Ascending aorta (tissue), 2 donors: ENCODE results near the gene ZIC2. TPM values are rescaled to one million over a fixed set of nuclear protein-coding genes. Genes with fewer than 3 reads are reported as not detected.

Experiments
- DNase-seq, 2 donors: peaks; one replicate each; pipeline ENCODE4 v3.0.0-alpha.2; 2019; ENCODE audit warnings: low spot score in 2 of 2
- H3K27ac ChIP-seq, 2 donors: fragments of 200-600 bp; sonication (generic); one replicate each; pipeline ENCODE4 v1.5.1; 2016 to 2017; ENCODE audit warnings: mild to moderate bottlenecking in 1 of 2
- H3K27me3 ChIP-seq: fragments of 200-600 bp; sonication (generic); one replicate; pipeline ENCODE4 v1.5.1; 2017
- H3K36me3 ChIP-seq, 2 donors: fragments of 200-600 bp; sonication (generic); one replicate each; pipeline ENCODE4 v1.5.1; 2016
- H3K4me1 ChIP-seq, 2 donors: fragments of 200-600 bp; sonication (generic); one replicate each; pipeline ENCODE4 v1.5.1; 2016 to 2017; ENCODE audit warnings: mild to moderate bottlenecking in 1 of 2
- H3K4me3 ChIP-seq, 2 donors: fragments of 200-600 bp; sonication (generic); one replicate each; pipeline ENCODE4 v1.5.1; 2016 to 2017; ENCODE audit warnings: mild to moderate bottlenecking in 1 of 2
- H3K9me3 ChIP-seq, 2 donors: fragments of 200-600 bp; sonication (generic); one replicate each; pipeline ENCODE4 v1.5.1; 2016
- CTCF ChIP-seq, 3 experiments: fragments of 200-600 bp in 2 of 3; fragments of 450-650 bp in 1 of 3; sonication (generic) in 2 of 3; IDR thresholded peaks; one replicate each; pipeline ENCODE4 v1.5.1; 2016 to 2019; ENCODE audit warnings: antibody characterized with exemption in 3 of 3, mild to moderate bottlenecking in 1 of 3, moderate library complexity in 1 of 3
- intact Hi-C: fragments of 100-400 bp; cut with DNase I; formaldehyde crosslinking; loops from one replicate; pipeline ENCODE4 v1.15.1; 2023
- total RNA-seq: library from RNA; depleted of rRNA; stranded (reverse); fragments of >200 nt; gene quantifications from one replicate; pipeline ENCODE4 v1.1.0, GENCODE V29; 2016

The ZIC2 gene
- total RNA-seq: not detected

GRCh38 chr13:99981735-99982035 is at the start of gene ZIC2:
ZIC2 (plus strand) TSS chr13:99981784; CDS start chr13:99982065, 281 bp downstream.
- H3K27ac ChIP-seq: no peak within 1 kb of the TSS
- DNase-seq: no peak
- H3K4me3 ChIP-seq: peak within 1 kb of the TSS; percentile 63 to 66
- H3K27me3 ChIP-seq: peaks cover 58% of the 10 kb centered on the region
- peaks cover 7 to 22% of the 10 kb centered on the region in 2 donors for H3K4me1 ChIP-seq
- TF ChIP-seq CTCF (IDR thresholded peaks at IDR 0.05): no peak
- intact Hi-C loops: loop anchor here (10.0 kb wide), 1 partner anchor 787 kb away; no protein-coding TSS in a partner anchor
- H3K9me3 ChIP-seq: no peaks in the 10 kb centered on the region
- no peaks in the 10 kb centered on the region for H3K36me3 ChIP-seq

GRCh38 chr13:99932912-99933311 is 48.7 kb upstream of the ZIC2 start:
- no peaks in the 10 kb centered on the region for H3K9me3 ChIP-seq
- H3K27me3 ChIP-seq: no peaks in the 10 kb centered on the region
- no peak overlapping the region for H3K4me3 ChIP-seq
- DNase-seq: no peak
- H3K4me1 ChIP-seq: no peaks in the 10 kb centered on the region
- H3K36me3 ChIP-seq: no peaks in the 10 kb centered on the region
- no peak for TF ChIP-seq CTCF (IDR thresholded peaks at IDR 0.05)
- intact Hi-C loops: no loop called here
- H3K27ac ChIP-seq: no peak overlapping the region

DNA sequence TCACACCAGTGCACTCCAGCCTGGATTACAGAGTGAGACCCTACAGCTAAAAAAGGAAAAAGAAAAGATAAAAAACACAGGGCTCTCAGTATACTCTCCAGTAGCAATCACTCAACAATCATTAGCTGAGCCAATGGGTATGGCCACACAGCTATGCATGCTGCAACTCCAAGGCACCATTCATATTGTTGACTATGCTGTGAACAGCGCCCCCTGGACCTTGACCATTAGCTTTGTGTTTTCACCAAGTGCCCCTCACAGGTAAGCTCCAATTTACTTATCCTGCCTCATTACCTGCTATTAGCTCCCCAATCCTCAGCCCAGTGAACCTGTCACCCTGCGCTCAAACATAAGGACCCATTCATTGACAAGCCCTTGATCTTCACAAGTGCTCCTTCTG is 45.8 kb upstream of the ZIC2 start:
- Histone ChIP-seq H3K27me3 (no peaks in the 10 kb centered on the region), H3K9me3 (no peaks in the 10 kb centered on the region), H3K36me3 (no peaks in the 10 kb centered on the region), H3K4me1 (no peaks in the 10 kb centered on the region), H3K27ac (no peak overlapping the region), H3K4me3 (no peak overlapping the region)
- no peak for DNase-seq
- no peak for TF ChIP-seq CTCF (IDR thresholded peaks at IDR 0.05)
- intact Hi-C loops: no loop called here

DNA sequence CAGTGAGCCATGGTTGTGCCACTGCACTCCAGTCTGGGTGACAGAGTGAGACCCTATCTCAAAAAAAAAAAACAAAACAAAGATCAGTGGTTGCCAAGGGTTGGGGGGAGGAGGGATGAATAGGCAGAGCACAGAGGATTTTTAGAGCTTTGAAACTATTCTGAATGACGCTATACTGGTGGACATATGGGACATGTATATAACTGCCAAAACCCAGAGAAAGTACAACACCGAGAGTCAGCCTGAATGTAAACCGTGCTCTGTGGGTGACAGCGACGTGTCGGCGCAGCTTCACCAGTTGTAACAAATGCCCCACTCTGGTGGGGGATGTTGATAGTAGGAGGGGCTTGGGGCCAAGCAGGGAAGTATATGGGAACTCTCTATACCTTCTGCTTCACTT is 42.9 kb upstream of the ZIC2 start:
- no peaks in the 10 kb centered on the region for H3K4me1 ChIP-seq
- H3K27ac ChIP-seq: no peak overlapping the region
- intact Hi-C loops: no loop called here
- no peaks in the 10 kb centered on the region for H3K9me3 ChIP-seq
- H3K27me3 ChIP-seq: no peaks in the 10 kb centered on the region
- H3K36me3 ChIP-seq: no peaks in the 10 kb centered on the region
- no peak for DNase-seq
- TF ChIP-seq CTCF (IDR thresholded peaks at IDR 0.05): no peak
- H3K4me3 ChIP-seq: no peak overlapping the region

DNA sequence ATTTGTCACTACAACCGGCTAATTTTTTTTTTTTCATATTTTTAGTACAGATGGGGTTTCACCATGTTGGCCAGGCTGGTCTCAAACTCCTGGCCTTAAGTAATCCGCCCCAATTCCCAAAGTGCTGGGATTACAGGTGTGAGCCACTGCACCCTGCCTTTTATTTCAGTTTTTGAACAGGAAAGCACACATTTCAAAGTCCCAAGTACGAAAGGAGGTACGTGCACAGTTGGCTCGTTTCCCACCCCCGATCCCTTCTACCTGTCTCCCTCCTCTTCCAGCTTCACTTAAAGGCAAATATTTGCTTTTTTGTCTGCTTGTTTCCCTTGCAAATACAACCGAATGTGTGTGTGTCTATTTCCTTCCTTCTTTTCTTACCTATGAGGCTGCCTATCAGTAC is 40.5 kb upstream of the ZIC2 start:
- no peak for DNase-seq
- Histone ChIP-seq H3K4me3 (no peak overlapping the region), H3K9me3 (no peaks in the 10 kb centered on the region), H3K27me3 (no peaks in the 10 kb centered on the region), H3K4me1 (no peaks in the 10 kb centered on the region), H3K27ac (no peak overlapping the region), H3K36me3 (no peaks in the 10 kb centered on the region)
- no peak for TF ChIP-seq CTCF (IDR thresholded peaks at IDR 0.05)
- intact Hi-C loops: no loop called here

DNA sequence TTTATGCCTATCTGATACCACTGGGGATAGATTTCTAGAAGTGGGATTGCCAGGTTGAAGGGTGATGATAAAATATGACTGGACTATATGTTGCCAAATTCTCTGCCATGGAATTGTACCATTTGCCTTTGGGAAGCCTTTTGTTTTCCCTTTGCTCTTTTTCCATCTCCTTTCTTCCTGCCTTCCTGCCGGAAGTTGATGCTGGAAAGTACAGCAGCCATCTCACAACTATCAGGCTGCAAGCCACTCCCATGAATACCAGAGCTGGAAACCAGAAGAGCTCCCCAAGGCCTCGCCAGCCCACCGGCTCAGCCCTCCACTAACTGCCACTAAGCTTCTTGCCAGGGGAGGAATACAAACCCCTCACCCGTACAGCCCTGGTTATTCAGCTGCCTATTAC is 39.7 kb upstream of the ZIC2 start:
- Histone ChIP-seq H3K27me3 (no peaks in the 10 kb centered on the region), H3K4me1 (no peaks in the 10 kb centered on the region), H3K36me3 (no peaks in the 10 kb centered on the region), H3K9me3 (no peaks in the 10 kb centered on the region), H3K4me3 (no peak overlapping the region), H3K27ac (no peak overlapping the region)
- intact Hi-C loops: no loop called here
- DNase-seq: no peak
- TF ChIP-seq CTCF (IDR thresholded peaks at IDR 0.05): no peak
